GM12873 (cell line): ENCODE results near the gene EPB41.

ENCODE experiments used
- CTCF ChIP-seq: IDR thresholded peaks from 2 replicates; pipeline ENCODE4 v1.5.1; 2012; ENCODE audit warnings: low read depth, mild to moderate bottlenecking, moderate library complexity, low read length, control low read depth; ENCODE audit not compliant: insufficient read depth; ENCODE audit errors: missing control alignments

EPB41 gene

GRCh38 chr1:28986306-28986910 lies 72.0 kb downstream of the EPB41 start:
- TF ChIP-seq CTCF = no peak

GRCh38 chr1:29002792-29003191 lies 88.4 kb downstream of the EPB41 start:
- TF ChIP-seq CTCF = no peak

GRCh38 chr1:29004288-29004687 lies 89.9 kb downstream of the EPB41 start:
- no peak for TF ChIP-seq CTCF

- TF ChIP-seq CTCF = no peak
Measured at GRCh38 chr1:29004798-29005197, 90.4 kb downstream of the EPB41 start.

- no peak for TF ChIP-seq CTCF
Measured at GRCh38 chr1:29011775-29012174, 97.4 kb downstream of the EPB41 start.

GRCh38 chr1:29017235-29017634 lies 102.9 kb downstream of the EPB41 start:
- no peak for TF ChIP-seq CTCF

GRCh38 chr1:29017975-29018712 lies 103.8 kb downstream of the EPB41 start:
- no peak for TF ChIP-seq CTCF
